Measurements from ENCODE around the gene CX3CL1. TPM values are rescaled to one million over a fixed set of nuclear protein-coding genes. Genes with fewer than 3 reads are reported as not detected.
"Not testable (repeated sequence)": the region's sequence is repeated elsewhere in the genome, so short reads cannot be mapped to it uniquely, and the experiment has no call there.

The CX3CL1 gene
- total RNA-seq, 2 experiments from 2014 or later = not detected

- ChIA-PET POLR2A (no interaction called here), CTCF (no interaction called here)
- H3K9me3 Mint-ChIP-seq = no peaks in the 10 kb centered on the region
- H3K27ac Mint-ChIP-seq = no peak overlapping the region
- no peaks in the 10 kb centered on the region for H3K36me3 Mint-ChIP-seq (ENCODE audit: low read depth)
- no peak for DNase-seq
- H3K4me1 Mint-ChIP-seq = no peaks in the 10 kb centered on the region
- H3K27me3 Mint-ChIP-seq = no peaks in the 10 kb centered on the region
- H3K4me3 Mint-ChIP-seq = no peak overlapping the region
Measured at GRCh38 chr16:57361404-57361803, 10.9 kb upstream of the CX3CL1 start.

DNA sequence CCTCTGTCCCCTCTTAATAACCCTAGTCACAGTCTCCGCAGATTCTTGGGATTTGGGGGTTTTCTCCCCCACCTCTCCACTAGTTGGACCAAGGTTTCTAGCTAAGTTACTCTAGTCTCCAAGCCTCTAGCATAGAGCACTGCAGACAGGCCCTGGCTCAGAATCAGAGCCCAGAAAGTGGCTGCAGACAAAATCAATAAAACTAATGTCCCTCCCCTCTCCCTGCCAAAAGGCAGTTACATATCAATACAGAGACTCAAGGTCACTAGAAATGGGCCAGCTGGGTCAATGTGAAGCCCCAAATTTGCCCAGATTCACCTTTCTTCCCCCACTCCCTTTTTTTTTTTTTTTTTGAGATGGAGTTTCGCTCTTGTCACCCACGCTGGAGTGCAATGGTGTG lies 8.1 kb upstream of the CX3CL1 start:
- POLR2A ChIA-PET = no interaction called here
- Mint-ChIP-seq H3K9me3 (no peaks in the 10 kb centered on the region), H3K4me3 (no peak overlapping the region), H3K36me3 (ENCODE audit: low read depth) (no peaks in the 10 kb centered on the region), H3K4me1 (no peaks in the 10 kb centered on the region), H3K27ac (no peak overlapping the region), H3K27me3 (peaks cover 3% of the 10 kb centered on the region)
- CTCF ChIA-PET = interaction anchor here (0.6 to 1.5 kb wide), 4 partner anchors 14 to 56 kb away, joined by 3 to 4 read pairs (median 4); no protein-coding TSS in a partner anchor
- DNase-seq = no peak

DNA sequence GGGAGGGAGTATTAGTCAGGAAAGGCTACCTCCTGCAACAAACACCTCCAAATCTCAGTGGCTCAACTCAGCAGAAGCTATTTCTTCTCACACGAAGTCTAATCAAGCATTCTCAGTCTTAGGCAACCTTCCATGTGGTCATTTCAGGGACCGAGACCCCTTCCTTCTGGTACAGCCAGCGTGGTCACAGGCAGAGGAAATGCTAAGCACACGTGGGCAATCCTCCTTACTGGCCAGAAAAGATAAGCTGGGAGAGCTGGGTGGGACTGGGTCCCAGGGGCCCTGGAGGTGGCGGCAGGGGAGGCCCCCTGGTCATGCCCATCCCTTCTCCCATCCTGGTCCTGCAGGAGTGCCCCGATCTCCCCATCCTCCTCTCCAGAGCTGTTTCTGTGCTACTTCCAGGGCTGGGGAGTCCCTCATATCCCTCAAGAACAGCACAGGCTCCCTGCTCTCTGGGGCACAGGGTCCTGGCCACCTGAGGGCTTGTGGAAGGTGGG lies 5.7 kb upstream of the CX3CL1 start:
- CTCF ChIA-PET = no interaction called here
- no peaks in the 10 kb centered on the region for H3K4me1 Mint-ChIP-seq
- POLR2A ChIA-PET = no interaction called here
- H3K9me3 Mint-ChIP-seq = no peaks in the 10 kb centered on the region
- H3K27me3 Mint-ChIP-seq = peaks cover 3% of the 10 kb centered on the region
- no peak overlapping the region for H3K4me3 Mint-ChIP-seq
- no peak overlapping the region for H3K27ac Mint-ChIP-seq
- H3K36me3 Mint-ChIP-seq (ENCODE audit: low read depth) = no peaks in the 10 kb centered on the region
- no peak for DNase-seq

DNA sequence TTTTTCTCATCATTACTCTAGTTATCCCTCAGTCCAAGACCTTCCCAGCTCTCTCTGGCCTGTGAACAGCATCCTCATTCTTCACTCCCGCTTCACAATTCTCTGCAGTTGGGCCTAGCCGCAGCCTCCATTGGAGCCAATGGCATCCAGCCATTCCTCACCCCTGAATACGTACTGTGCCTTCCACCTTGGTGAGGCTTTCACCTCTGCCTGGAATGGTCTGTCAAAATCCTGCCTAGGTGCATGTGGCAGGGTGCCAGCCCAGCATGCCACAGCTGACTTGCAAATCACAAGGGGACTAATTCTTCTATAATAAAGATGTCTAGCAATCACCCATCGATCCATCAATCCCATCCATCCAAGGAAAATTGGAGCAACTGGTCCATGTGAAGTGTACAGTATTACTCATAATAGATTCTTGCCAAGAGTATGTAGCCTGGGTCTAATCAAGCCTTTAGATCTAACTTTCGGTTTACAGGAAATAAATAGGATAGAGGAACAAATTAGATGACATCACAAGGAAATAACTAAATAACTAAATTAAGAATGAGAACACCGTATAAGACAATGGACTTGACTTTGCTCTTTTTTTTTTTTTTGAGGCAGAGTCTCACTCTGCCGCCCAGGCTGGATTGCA lies 5.1 kb upstream of the CX3CL1 start:
- CTCF ChIA-PET = no interaction called here
- no peak overlapping the region for H3K4me3 Mint-ChIP-seq
- no peak for DNase-seq
- H3K4me1 Mint-ChIP-seq = no peaks in the 10 kb centered on the region
- H3K9me3 Mint-ChIP-seq = no peaks in the 10 kb centered on the region
- peaks cover 3% of the 10 kb centered on the region for H3K27me3 Mint-ChIP-seq
- H3K27ac Mint-ChIP-seq = no peak overlapping the region
- no peaks in the 10 kb centered on the region for H3K36me3 Mint-ChIP-seq (ENCODE audit: low read depth)
- POLR2A ChIA-PET = no interaction called here

DNA sequence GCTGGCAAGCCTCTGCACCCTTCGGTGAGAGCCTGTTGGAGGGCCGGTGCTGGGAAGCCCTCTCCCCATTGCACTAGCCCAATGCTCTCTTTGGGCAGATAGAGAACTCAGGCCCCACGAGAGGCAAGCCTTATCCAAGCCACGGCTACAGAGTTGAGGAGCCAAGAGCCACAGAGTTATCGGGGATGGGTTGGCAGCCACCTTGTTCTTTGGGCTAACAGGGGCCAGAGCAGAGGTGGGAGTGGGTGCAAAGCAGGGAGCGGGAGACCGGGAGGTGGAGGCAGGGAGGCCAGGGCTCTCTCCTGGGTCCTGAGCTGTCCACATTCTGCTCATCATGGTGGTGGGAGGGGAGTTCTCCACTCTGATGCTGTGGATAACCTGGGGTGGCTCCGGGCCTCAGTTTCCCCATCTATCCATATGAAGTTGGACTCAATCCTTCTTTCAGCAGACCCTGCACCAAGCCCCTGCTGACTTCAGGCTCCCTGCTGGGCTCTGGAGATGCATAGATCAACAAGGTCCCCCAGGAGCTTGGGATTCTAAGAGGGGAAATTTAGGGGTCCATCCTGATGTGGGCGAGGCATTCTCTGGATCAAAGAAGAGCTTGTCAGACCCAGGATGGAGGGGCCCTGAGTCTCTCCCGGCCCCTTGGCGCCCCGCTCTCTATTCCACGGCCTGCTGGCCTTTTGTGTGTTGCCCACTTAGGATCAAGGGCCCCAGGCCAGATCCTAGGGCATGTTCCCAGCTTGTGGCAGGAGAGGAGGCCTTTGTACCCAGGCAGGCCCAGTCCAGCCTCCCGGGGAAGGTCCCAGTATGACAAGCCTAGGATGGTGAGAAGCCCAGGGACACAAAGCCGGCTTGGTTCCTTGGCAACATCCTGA lies 557 bp upstream of the CX3CL1 start:
- no peaks in the 10 kb centered on the region for H3K9me3 Mint-ChIP-seq
- DNase-seq = no peak
- POLR2A ChIA-PET = no interaction called here
- H3K36me3 Mint-ChIP-seq (ENCODE audit: low read depth) = no peaks in the 10 kb centered on the region
- no peak overlapping the region for H3K4me3 Mint-ChIP-seq
- H3K27ac Mint-ChIP-seq = no peak overlapping the region
- CTCF ChIA-PET = no interaction called here
- H3K4me1 Mint-ChIP-seq = no peaks in the 10 kb centered on the region
- peaks cover 5% of the 10 kb centered on the region for H3K27me3 Mint-ChIP-seq

GRCh38 chr16:57373117-57373947 lies 1.0 kb downstream of the CX3CL1 start:
- Mint-ChIP-seq H3K36me3 (ENCODE audit: low read depth) (no peaks in the 10 kb centered on the region), H3K9me3 (no peaks in the 10 kb centered on the region), H3K27ac (no peak overlapping the region), H3K4me3 (no peak overlapping the region), H3K4me1 (peaks cover 9% of the 10 kb centered on the region), H3K27me3 (peaks cover 2% of the 10 kb centered on the region)
- ChIA-PET POLR2A (no interaction called here), CTCF (interaction anchor here (0.7 to 1.2 kb wide), 2 partner anchors 44 to 331 kb away, joined by 3 read pairs; no protein-coding TSS in a partner anchor)
- no peak for DNase-seq

GRCh38 chr16:57374067-57374534 lies 1.8 kb downstream of the CX3CL1 start:
- ChIA-PET CTCF (interaction anchor here (1.2 kb wide), 1 partner anchor 43 kb away, joined by 3 read pairs; no protein-coding TSS in a partner anchor), POLR2A (no interaction called here)
- Mint-ChIP-seq H3K27ac (no peak overlapping the region), H3K9me3 (no peaks in the 10 kb centered on the region), H3K36me3 (ENCODE audit: low read depth) (no peaks in the 10 kb centered on the region), H3K4me3 (no peak overlapping the region), H3K4me1 (peaks cover 9% of the 10 kb centered on the region), H3K27me3 (peaks cover 2% of the 10 kb centered on the region)
- DNase-seq = no peak

- H3K9me3 Mint-ChIP-seq; H3K27me3 Mint-ChIP-seq; H3K4me1 Mint-ChIP-seq; H3K27ac Mint-ChIP-seq; POLR2A ChIA-PET; H3K4me3 Mint-ChIP-seq; DNase-seq; H3K36me3 Mint-ChIP-seq (ENCODE audit: low read depth): not testable (repeated sequence)
- CTCF ChIA-PET = interaction anchor here (1.2 kb wide), 1 partner anchor 42 kb away, joined by 3 read pairs; no protein-coding TSS in a partner anchor
Measured at GRCh38 chr16:57374925-57375465, 2.7 kb downstream of the CX3CL1 start.

DNA sequence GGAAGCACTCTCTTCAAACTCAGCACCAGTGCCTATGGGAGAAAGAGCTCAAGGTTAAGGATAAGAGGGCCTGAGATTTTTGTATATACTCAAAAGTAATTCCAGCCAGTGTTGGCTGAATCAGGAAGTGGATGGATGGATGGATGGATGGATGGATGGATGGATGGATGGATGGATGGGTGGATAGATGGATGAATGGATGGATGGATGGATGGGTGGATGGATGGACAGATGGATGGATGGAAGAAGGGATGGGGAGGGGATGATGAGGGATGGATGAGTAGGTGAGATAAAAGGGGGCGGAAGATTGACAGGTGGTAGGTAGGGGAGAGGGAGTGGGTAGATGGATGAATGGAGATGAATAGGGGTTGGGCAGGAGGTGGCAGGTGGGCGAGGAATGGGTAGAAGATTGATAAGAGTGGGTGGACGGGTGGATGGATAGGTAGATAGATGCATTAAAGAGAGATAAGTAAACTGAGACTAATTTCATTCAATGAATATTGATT lies 4.1 kb downstream of the CX3CL1 start:
- POLR2A ChIA-PET = no interaction called here
- no peaks in the 10 kb centered on the region for H3K36me3 Mint-ChIP-seq (ENCODE audit: low read depth)
- peaks cover 2% of the 10 kb centered on the region for H3K27me3 Mint-ChIP-seq
- DNase-seq = no peak
- H3K4me3 Mint-ChIP-seq = no peak overlapping the region
- H3K27ac Mint-ChIP-seq = no peak overlapping the region
- peaks cover 9% of the 10 kb centered on the region for H3K4me1 Mint-ChIP-seq
- H3K9me3 Mint-ChIP-seq = no peaks in the 10 kb centered on the region
- CTCF ChIA-PET = no interaction called here

DNA sequence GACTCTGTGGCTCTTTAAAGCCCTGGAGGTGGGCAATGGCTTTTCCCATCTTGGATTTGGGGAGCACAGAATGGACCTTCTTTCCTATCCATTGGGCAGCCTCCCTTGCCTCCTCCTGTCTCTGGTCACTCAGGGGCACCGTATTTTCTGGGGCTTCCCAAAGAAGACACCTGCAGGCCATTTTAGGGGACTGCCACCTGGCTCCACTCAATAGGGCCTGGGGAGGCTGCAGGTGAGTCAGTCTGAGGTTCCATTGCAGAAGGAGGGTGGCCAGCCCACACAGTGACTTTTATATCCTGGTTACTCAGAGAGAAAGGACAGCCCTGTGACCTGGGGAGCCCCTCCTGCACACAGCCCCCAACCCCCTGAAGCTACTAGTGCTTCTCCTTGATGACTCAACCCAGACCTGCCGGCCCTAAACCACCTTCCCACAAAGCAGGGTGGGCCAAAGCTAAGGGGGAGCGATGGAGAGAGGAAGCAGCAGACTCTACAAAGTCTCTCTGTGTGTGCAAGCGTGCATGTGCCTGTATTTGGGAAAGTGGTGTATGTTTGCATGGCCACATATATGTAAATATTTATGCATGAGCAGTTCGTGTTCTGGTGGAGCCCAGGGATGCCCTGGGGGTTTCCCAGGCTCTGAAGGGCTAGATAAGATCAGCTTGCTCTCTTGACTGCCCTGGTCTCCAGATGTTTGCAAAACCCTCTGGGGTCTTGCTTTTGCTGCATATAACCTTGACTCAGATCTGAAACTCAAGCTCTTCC lies 5.0 kb downstream of the CX3CL1 start:
- DNase-seq = no peak
- Mint-ChIP-seq H3K4me1 (peaks cover 9% of the 10 kb centered on the region), H3K4me3 (no peak overlapping the region), H3K9me3 (no peaks in the 10 kb centered on the region), H3K36me3 (ENCODE audit: low read depth) (no peaks in the 10 kb centered on the region), H3K27me3 (peaks cover 2% of the 10 kb centered on the region), H3K27ac (no peak overlapping the region)
- POLR2A ChIA-PET = no interaction called here
- CTCF ChIA-PET = interaction anchor here (0.6 to 1.0 kb wide), 2 partner anchors 13 to 40 kb away, joined by 3 to 5 read pairs; no protein-coding TSS in a partner anchor

DNA sequence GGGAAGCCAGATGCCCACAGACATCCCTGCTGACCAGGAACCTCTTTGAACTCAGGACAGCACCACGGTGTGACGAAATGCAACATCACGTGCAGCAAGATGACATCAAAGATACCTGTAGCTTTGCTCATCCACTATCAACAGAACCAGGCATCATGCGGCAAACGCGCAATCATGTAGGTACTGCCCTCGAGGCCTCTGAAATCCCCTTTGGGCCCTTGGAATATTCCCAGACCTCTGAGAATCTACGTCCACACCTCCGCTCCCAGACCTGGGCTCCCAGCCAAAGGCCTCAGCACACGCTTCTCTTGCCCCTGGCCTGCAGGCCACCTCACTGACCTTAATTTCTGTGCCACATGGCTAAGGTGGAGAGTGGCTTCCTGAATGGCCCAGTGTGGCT lies 7.3 kb downstream of the CX3CL1 start:
- Mint-ChIP-seq H3K9me3 (no peaks in the 10 kb centered on the region), H3K4me1 (peaks cover 9% of the 10 kb centered on the region), H3K27me3 (peaks cover 2% of the 10 kb centered on the region), H3K27ac (no peak overlapping the region), H3K4me3 (no peak overlapping the region), H3K36me3 (ENCODE audit: low read depth) (no peaks in the 10 kb centered on the region)
- ChIA-PET CTCF (no interaction called here), POLR2A (no interaction called here)
- no peak for DNase-seq

Data from activated CD4-positive, alpha-beta T cell treated with anti-CD3 and anti-CD28 coated beads, Interleukin-2, amount 10 ng/mL, durations not matched to agents 7 days and 5 days (primary cell).